Stimulated activated CD4-positive, alpha-beta T cell treated with anti-CD3 and anti-CD28 coated beads, Interleukin-4, amount 100 ng/mL, for 24 hours (primary cell): Measurements from ENCODE around the gene ZC3H4.

Experiments used
- DNase-seq: peaks from one replicate; pipeline ENCODE4 v3.0.0-alpha.2; 2020

ZC3H4 gene

GRCh38 chr19:47132194-47132852 lies 18.7 kb upstream of the ZC3H4 start:
- DNase-seq: no peak

- peak; percentile 98 for DNase-seq
Measured at GRCh38 chr19:47130589-47131227, 17.1 kb upstream of the ZC3H4 start, which contains the start of gene SAE1. Gene SAE1 (plus strand): TSS chr19:47130835. CDS start chr19:47130931, 96 bp downstream.

GRCh38 chr19:47130120-47130588 lies 16.6 kb upstream of the ZC3H4 start:
- no peak for DNase-seq

GRCh38 chr19:47129579-47129978 lies 16.0 kb upstream of the ZC3H4 start:
- no peak for DNase-seq

GRCh38 chr19:47125669-47125938 lies 12.0 kb upstream of the ZC3H4 start:
- no peak for DNase-seq

GRCh38 chr19:47124937-47125668 lies 11.5 kb upstream of the ZC3H4 start:
- peak; percentile 33 for DNase-seq

- no peak for DNase-seq
Measured at GRCh38 chr19:47123406-47123805, 9.8 kb upstream of the ZC3H4 start.

GRCh38 chr19:47122359-47123335 lies 9.1 kb upstream of the ZC3H4 start:
- DNase-seq: no peak

GRCh38 chr19:47120470-47121067 lies 7.0 kb upstream of the ZC3H4 start:
- no peak for DNase-seq

GRCh38 chr19:47113850-47114651 lies 475 bp upstream of the ZC3H4 start:
- DNase-seq: no peak

GRCh38 chr19:47112166-47112996 lies 1.2 kb downstream of the ZC3H4 start:
- peak; percentile 86 for DNase-seq

- no peak for DNase-seq
Measured at GRCh38 chr19:47111682-47112165, 1.9 kb downstream of the ZC3H4 start.

- peak; percentile 59 for DNase-seq
Measured at GRCh38 chr19:47111006-47111621, 2.5 kb downstream of the ZC3H4 start.

GRCh38 chr19:47110521-47111005 lies 3.0 kb downstream of the ZC3H4 start:
- DNase-seq: peak; percentile 59

GRCh38 chr19:47109541-47110375 lies 3.8 kb downstream of the ZC3H4 start:
- peak; percentile 74 for DNase-seq

GRCh38 chr19:47109177-47109540 lies 4.4 kb downstream of the ZC3H4 start:
- DNase-seq: no peak

GRCh38 chr19:47107953-47108746 lies 5.4 kb downstream of the ZC3H4 start:
- no peak for DNase-seq
